ENCODE data around the gene SMG6.
"Not testable (repeated sequence)": the region's sequence is repeated elsewhere in the genome, so short reads cannot be mapped to it uniquely, and the experiment has no call there.

Gene SMG6

GRCh38 chr17:2227025-2227699 lies 76.4 kb downstream of the SMG6 start:
- no peak for DNase-seq

GRCh38 chr17:2223617-2223927 lies 80.0 kb downstream of the SMG6 start:
- DNase-seq = no peak

DNA sequence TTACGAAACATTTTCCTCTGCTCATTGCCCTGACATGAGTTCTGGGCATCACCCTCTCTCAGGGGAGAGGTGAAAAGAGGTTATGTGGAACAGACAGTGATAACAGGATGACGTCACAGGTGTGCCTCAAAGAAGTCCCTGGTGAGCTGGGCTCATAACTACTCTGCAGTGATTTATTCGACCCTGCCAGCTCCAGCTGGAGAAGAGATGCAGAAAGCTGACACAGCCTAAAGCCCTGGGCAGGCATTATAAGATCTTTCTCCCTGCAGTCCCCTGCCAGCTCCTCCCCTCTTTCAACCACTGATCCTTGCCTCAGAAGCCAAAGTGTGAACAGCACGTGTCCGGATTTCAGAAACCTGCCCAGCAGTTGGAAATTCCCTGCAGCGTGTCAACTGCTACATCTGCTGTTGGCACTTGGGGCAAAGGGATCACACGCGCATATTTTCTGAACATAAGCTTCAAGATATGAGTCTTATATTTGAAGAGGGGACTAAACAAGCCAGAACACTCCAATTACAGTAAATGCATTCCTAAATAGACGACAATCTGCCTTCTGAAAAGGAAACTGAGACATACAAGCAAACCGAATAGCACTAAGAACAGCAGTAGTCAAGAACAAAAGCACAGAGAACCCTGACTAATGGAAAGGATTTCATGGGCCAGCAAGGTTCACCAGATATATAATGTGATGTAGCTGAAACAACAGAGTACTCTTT lies 80.5 kb downstream of the SMG6 start:
- no peak for DNase-seq

DNA sequence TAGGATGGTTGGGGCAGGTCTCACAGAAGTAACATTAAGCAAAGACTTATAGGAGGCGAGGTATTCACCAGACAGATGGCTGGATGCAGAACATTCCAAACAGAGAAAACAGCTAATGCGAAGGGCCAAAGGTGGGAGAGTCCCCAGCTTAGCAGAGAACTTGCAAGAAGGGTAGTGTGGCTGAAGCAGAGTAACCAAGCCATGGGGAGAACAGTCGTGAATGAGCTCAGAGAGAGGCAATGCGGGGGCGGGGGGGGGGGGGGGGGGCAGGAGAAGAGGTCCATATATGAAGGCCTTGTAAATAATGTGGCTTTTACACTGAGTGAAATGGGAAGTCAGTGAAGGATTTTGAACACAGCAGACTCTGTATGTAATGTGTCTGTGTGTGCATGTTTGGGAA lies 81.3 kb downstream of the SMG6 start:
- DNase-seq = no peak

GRCh38 chr17:2218426-2218825 lies 85.2 kb downstream of the SMG6 start:
- no peak for DNase-seq

DNA sequence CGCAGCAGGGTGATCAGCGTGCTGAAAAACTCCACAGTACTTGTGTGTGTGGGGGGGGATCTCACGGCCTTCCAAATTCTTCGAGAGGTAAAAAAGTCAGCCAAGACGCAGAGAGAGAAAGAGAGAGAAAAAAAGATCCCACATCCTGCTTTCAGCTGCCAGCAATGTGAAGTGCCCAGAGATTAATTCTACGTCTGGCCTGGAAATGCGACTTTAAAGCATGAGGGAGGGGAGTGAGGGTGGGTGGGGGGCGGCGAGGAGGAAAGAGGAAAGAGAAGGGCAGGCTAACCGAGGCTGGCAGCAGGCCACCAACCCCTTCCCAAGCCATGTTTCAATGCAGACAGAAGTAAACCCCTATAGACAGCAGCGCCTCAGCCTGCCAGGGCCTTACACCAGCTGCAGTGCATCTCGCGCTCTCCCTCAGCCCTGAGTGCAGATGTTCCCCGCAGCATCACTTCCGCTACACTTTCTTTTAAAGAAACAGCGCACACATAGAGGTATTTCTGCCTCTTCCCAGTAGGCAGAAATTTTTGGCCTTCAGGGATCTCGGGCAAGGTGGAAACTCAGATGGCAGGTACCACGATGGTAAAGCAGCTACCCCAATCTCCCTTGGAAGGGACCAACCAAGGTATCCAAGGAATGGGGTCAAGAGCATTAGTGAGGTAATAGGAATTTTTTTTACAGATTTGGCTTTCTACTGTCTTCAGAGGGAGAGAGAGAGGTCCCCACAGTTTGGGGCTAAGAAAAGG lies 87.8 kb downstream of the SMG6 start:
- DNase-seq = peak; percentile 88

DNA sequence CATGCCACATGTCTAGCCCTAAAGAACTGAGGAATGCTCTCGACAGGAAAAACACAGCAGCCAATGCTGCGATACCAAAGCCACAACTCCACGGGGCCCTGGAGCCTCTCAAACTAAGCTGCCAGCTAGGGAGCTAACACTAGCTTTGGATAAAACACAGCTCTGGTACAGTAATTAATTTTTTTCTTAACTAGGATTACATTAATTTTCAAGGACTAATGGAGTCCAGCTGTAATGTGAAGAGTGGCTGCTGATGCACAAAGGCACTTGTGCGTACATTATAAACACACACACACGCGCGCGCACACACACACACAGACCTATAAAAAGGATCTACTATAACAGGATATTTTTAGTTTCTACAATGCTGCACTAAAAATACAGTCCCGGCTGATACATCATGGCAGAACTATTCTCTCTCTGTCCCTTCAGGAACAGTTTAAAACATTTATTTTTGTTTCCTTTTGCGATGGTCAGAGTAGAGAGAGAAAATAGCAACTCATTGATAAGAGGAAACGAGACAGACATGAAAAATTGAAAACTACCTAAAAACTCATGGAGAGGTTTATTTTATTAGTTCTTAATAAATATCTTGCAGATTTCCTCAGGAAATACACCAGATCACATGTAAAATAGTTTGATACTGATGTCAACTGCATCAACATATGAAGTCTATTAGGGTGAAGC lies 88.5 kb downstream of the SMG6 start:
- peak; percentile 48 for DNase-seq

- peak; percentile 63 for DNase-seq
These were observed 89.3 kb downstream of the SMG6 start for GRCh38 chr17:2214047-2214928.

GRCh38 chr17:2213291-2213960 lies 90.2 kb downstream of the SMG6 start:
- no peak for DNase-seq

GRCh38 chr17:2212400-2212981 lies 91.1 kb downstream of the SMG6 start:
- no peak for DNase-seq

GRCh38 chr17:2211661-2212399 lies 91.8 kb downstream of the SMG6 start:
- DNase-seq = no peak

DNA sequence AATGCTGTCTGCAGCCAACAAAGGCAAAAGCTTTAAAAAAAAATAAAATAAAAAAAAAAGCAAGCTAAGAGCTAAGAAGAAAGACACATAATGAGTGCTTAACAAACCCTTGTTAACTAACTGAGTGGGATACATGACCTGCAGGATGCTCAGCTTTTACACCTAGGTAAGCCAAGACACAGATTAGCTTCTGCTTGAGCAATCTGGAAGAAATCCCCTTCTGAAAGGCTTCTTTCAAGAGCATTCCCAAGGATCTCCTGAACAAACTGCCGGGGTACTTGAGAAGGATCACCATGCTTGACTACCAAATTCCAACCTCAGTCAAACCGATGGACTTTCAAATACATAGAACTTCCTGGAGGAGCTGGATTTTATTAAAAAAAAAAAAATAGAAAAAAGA lies 92.9 kb downstream of the SMG6 start:
- no peak for DNase-seq

GRCh38 chr17:2207815-2208515 lies 95.6 kb downstream of the SMG6 start:
- DNase-seq = no peak

DNA sequence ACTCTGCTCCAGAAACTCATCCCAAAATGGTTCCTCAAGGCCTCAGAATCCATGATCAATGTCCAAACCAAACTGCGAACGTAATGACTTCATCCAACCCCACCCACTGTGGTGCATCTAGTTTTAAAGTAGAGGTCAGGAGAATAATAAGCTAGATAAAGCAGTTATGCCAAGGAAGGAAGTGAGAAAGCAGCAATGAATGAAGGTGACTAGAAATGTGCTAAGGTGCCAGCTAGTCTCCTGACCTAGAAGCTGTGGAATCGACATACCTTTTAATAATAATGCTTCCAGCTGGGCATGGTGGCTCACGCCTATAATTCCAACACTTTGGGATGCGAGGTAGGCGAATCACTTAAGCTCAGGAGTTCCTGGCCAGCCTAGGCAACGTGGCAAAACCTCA lies 99.2 kb downstream of the SMG6 start:
- DNase-seq = no peak

DNA sequence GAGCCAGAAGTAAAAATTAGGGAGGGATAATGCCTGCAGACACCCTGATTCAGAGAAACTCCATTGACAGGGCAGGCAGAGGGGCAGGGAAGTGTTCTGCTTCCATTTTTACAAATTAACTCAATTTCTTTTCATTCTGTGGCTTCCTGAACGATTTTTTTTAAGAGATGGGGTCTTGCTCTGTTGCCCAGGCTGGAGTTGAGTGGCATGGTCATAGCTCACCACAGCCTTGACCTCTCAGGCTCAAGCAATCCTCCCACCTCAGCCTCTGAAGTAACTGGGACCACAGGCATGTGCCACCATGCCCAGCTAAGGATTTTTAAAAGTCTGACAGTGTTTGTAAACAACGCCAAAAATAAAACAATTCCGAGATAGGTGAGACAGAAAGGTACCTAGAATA lies 99.8 kb downstream of the SMG6 start:
- DNase-seq = no peak

DNA sequence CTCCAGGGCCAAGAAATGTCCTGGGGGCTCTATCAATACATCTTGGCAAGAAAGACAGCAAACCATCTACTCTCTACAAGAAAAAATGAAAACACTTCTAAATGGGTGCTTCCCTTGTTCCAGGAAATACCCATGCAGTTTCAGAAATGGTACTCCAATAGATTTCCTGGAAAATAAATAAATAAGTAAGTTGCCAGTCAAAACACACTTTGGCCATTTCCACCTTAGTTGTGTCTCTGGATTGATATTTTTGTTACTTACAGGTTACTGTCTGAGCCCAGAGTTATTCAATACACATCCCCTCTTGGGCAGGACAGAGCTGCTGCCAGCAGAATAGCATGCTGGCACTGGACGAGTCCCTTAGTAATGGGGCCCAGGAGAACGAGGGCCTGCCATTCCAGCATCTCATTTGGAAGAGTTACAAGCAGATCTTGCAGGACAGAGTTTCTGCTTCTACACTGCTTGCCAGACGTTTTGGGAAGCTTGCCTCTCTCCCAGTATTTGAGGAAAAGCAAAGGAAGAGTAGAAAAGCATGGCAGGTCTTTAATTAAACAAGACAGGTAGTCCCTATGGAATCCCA lies 100.5 kb downstream of the SMG6 start:
- no peak for DNase-seq

DNA sequence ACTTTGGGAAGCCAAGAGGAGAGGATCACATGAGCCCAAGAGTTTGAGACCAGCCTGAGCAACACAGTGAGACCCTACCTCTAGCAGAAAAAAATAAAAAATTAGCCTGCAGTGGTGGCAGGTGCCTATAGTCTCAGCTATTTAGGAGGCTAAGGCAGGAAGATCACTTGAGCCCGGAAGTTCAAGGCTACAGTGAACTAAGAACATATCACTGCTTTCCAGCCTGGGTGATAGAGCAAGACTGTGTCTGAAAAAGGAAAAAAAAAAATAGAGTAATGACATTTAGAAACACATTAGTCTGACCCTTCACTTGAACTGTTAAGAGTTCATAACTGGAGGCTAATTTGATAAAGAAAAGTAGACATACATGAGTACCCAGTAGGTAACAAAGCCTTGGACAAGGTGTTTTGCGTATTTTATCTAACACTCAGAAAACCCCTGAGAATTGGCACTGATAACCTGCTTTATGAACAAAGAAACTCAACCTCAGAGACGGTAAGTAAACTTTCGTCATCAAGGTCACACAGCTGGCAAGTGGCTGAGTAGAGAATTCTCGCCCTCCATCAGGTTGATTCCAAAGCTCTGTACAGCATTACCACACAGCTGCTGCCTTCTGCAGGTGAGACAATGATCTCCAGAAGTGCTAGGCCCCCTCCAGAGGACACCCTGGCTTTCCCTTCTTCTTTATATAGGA lies 101.1 kb downstream of the SMG6 start:
- DNase-seq = no peak

GRCh38 chr17:2199386-2199785 lies 104.2 kb downstream of the SMG6 start:
- DNase-seq = not testable (repeated sequence)

DNA sequence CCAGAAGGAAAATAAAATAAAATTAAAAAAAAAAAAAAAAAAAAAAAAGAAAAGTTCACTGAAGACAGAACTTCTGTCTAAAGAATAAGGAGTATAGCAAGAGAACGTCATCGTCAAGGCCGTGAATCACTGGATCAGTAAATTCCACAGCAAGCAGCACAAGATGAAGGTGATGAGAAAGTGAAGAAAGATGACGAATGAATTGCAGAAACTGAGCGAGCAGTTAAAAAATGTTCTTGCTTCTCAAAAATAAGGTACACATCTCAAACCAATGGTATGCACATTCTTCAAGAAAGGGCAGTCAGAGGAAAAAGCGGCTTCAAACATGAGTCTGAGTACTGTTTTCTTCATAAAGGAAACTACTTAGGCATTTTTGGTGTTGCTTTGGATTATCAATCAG lies 104.7 kb downstream of the SMG6 start:
- no peak for DNase-seq
